Measurements from ENCODE around the gene GPC2.

DNA sequence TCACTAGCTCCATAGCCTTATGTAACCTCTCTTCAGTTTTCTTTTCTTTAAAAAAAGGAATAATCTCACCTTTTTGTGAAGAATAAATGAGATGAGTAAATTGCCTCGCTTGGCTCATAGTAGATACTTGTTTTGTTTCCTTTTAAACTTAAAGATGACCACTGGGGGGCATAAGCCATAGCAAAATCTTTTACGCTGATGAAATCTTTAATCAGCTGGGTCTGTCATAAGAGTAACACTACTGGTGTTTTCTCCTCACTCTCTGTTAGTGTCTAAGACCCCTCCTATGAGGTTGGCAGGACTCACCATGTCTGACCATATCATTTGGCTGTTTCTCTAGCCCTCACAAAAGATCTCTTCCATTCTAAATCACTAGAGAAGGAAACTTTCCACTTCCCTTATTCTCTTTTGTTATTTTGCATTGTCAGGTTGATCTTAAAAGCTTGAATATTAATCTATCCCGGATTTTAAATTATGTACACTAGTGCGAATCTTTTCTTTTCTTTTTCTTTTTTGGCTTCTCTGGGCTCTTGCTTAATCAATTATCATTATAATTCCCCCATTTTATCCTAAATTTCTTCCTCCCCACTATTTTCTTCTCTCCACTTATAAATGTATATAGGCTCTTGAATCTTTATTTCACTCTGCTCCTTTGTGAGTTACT is 13.0 kb upstream of the GPC2 start:
- TF ChIP-seq, protein P1, sequence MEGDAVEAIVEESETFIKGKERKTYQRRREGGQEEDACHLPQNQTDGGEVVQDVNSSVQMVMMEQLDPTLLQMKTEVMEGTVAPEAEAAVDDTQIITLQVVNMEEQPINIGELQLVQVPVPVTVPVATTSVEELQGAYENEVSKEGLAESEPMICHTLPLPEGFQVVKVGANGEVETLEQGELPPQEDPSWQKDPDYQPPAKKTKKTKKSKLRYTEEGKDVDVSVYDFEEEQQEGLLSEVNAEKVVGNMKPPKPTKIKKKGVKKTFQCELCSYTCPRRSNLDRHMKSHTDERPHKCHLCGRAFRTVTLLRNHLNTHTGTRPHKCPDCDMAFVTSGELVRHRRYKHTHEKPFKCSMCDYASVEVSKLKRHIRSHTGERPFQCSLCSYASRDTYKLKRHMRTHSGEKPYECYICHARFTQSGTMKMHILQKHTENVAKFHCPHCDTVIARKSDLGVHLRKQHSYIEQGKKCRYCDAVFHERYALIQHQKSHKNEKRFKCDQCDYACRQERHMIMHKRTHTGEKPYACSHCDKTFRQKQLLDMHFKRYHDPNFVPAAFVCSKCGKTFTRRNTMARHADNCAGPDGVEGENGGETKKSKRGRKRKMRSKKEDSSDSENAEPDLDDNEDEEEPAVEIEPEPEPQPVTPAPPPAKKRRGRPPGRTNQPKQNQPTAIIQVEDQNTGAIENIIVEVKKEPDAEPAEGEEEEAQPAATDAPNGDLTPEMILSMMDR (IDR thresholded peaks at IDR 0.05; ENCODE audit: insufficient read depth, low read length) = peak; percentile 7
- no peak for TF ChIP-seq POLR2AphosphoS5 (IDR thresholded peaks at IDR 0.05; ENCODE audit: low read depth)
